Measurements from ENCODE around the gene CDX1. TPM values are rescaled to one million over a fixed set of nuclear protein-coding genes. Genes with fewer than 3 reads are reported as not detected.

CDX1 gene
- total RNA-seq, 2 experiments from 2014 or later: not detected

- ATAC-seq (ENCODE audit: poor library complexity) (no peak), DNase-seq (no peak)
- Mint-ChIP-seq H3K27ac (no peak overlapping the region), H3K4me3 (no peak overlapping the region), H3K4me1 (ENCODE audit: low read depth) (no peaks in the 10 kb centered on the region), H3K36me3 (ENCODE audit: low read depth) (no peaks in the 10 kb centered on the region), H3K27me3 (peaks cover 5% of the 10 kb centered on the region), H3K9me3 (no peaks in the 10 kb centered on the region)
- Histone ChIP-seq H3K4me3 (ENCODE audit: low read length) (no peak overlapping the region), H3K27ac (ENCODE audit: low read depth in 1 of 2, low read length in 2 of 2) (no peak overlapping the region), H3K36me3 (ENCODE audit: insufficient read depth, low read length) (no peaks in the 10 kb centered on the region), H3K9me3 (ENCODE audit: control insufficient read depth in 1 of 2, insufficient read depth in 1 of 2, low read length in 2 of 2) (no peaks in the 10 kb centered on the region), H3K4me1 (ENCODE audit: insufficient read depth, low read length) (no peaks in the 10 kb centered on the region), H3K27me3 (ENCODE audit: control insufficient read depth in 1 of 2, insufficient read depth in 2 of 2, low read length in 2 of 2) (no peaks in the 10 kb centered on the region)
- ChIA-PET CTCF (no interaction called here), POLR2A (no interaction called here)
- intact Hi-C loops (cut with DNase I, micrococcal nuclease): no loop called here
- TF ChIP-seq CTCF (IDR thresholded peaks at IDR 0.05): no peak
Observed at GRCh38 chr5:150146235-150146634, 20.3 kb upstream of the CDX1 start.

- H3K36me3 ChIP-seq (ENCODE audit: insufficient read depth, low read length): no peaks in the 10 kb centered on the region
- no peaks in the 10 kb centered on the region for H3K4me1 ChIP-seq (ENCODE audit: insufficient read depth, low read length)
- intact Hi-C loops (cut with DNase I, micrococcal nuclease): no loop called here
- CTCF ChIA-PET: no interaction called here
- peaks cover 5% of the 10 kb centered on the region for H3K27me3 Mint-ChIP-seq
- H3K27ac Mint-ChIP-seq: no peak overlapping the region
- H3K27me3 ChIP-seq (ENCODE audit: control insufficient read depth in 1 of 2, insufficient read depth in 2 of 2, low read length in 2 of 2): no peaks in the 10 kb centered on the region
- H3K4me3 Mint-ChIP-seq: no peak overlapping the region
- DNase-seq: no peak
- H3K36me3 Mint-ChIP-seq (ENCODE audit: low read depth): no peaks in the 10 kb centered on the region
- ATAC-seq (ENCODE audit: poor library complexity): no peak
- H3K4me1 Mint-ChIP-seq (ENCODE audit: low read depth): no peaks in the 10 kb centered on the region
- no peaks in the 10 kb centered on the region for H3K9me3 ChIP-seq (ENCODE audit: control insufficient read depth in 1 of 2, insufficient read depth in 1 of 2, low read length in 2 of 2)
- POLR2A ChIA-PET: no interaction called here
- H3K9me3 Mint-ChIP-seq: no peaks in the 10 kb centered on the region
- H3K4me3 ChIP-seq (ENCODE audit: low read length): no peak overlapping the region
- H3K27ac ChIP-seq (ENCODE audit: low read depth in 1 of 2, low read length in 2 of 2): no peak overlapping the region
- no peak for TF ChIP-seq CTCF (IDR thresholded peaks at IDR 0.05)
Observed at GRCh38 chr5:150146862-150147601, 19.5 kb upstream of the CDX1 start.

- ChIA-PET CTCF (no interaction called here), POLR2A (no interaction called here)
- Histone ChIP-seq H3K27ac (ENCODE audit: low read depth in 1 of 2, low read length in 2 of 2) (no peak overlapping the region), H3K27me3 (ENCODE audit: control insufficient read depth in 1 of 2, insufficient read depth in 2 of 2, low read length in 2 of 2) (no peaks in the 10 kb centered on the region), H3K4me3 (ENCODE audit: low read length) (no peak overlapping the region), H3K9me3 (ENCODE audit: control insufficient read depth in 1 of 2, insufficient read depth in 1 of 2, low read length in 2 of 2) (no peaks in the 10 kb centered on the region), H3K4me1 (ENCODE audit: insufficient read depth, low read length) (no peaks in the 10 kb centered on the region), H3K36me3 (ENCODE audit: insufficient read depth, low read length) (no peaks in the 10 kb centered on the region)
- ATAC-seq (ENCODE audit: poor library complexity): no peak
- H3K4me1 Mint-ChIP-seq (ENCODE audit: low read depth): no peaks in the 10 kb centered on the region
- no peak overlapping the region for H3K4me3 Mint-ChIP-seq
- H3K9me3 Mint-ChIP-seq: no peaks in the 10 kb centered on the region
- no peaks in the 10 kb centered on the region for H3K36me3 Mint-ChIP-seq (ENCODE audit: low read depth)
- peaks cover 5% of the 10 kb centered on the region for H3K27me3 Mint-ChIP-seq
- no peak for TF ChIP-seq CTCF (IDR thresholded peaks at IDR 0.05)
- H3K27ac Mint-ChIP-seq: no peak overlapping the region
- no peak for DNase-seq
- intact Hi-C loops (cut with DNase I, micrococcal nuclease): no loop called here
Observed at GRCh38 chr5:150147670-150148069, 18.9 kb upstream of the CDX1 start.
